ENCODE data around the gene KHDRBS1. TPM values are rescaled to one million over a fixed set of nuclear protein-coding genes. Genes with fewer than 3 reads are reported as not detected.

The KHDRBS1 gene
- total and polyA plus RNA-seq, 9 of the 15 experiments (the other 6 are each of a cell fraction or from before 2014, with no cell fraction given), result 48.4 to 257 (median 114) TPM

DNA sequence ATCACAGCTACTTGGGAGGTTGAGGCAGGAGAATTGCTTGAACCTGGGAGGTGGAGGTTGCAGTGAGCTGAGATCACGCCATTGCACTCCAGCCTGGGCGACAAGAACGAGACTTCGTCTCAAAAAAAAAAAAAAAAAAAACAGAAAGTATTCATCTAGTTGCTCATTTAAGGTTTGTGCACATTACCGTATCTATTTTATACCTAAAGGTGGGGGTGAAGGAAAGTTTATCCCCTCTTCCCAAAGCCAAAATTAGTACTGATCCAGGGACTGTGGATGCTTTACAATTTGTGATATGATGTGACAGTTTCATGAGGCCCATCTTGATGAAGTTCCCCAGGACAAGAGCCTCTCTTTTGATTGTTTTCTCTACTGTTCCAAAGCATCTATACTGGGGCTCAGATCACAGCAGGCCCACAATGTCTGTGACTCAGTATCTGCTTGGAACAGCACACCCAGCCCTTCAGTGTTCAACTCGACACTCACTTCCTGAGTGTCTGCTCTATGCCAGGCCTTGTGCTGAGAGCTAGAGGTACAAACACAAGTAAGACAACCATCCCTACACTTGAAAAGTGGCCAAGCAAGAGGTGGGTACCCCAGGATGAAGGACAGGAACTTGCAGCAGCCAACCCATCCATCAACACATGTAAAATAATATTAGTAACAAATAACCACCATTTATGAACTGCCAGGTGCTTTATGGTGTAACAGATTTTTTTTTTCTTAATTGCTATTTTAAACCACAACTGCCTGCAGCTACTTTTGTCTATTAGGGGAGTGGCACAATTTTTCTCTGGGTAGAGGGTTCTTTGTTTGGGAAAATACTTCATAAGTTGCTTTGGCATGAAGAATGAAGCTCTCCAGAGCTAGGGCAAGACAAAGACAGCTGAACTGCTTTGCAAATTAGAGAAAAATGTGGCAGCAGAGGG is 29.0 kb upstream of the KHDRBS1 start:
- Histone ChIP-seq H3K79me2 (ENCODE audit: control insufficient read depth, insufficient read depth, low read length) (no peaks in the 10 kb centered on the region), H3K9ac (ENCODE audit: insufficient read depth in 1 of 2, low read depth in 2 of 2, low read length in 2 of 2) (no peak overlapping the region), H3K4me2 (ENCODE audit: insufficient read depth, low read length) (no peak overlapping the region), H3K4me1 (replicated peaks in 1 of 2; ENCODE audit: control insufficient read depth in 2 of 2, insufficient read depth in 2 of 2, low read length in 2 of 2) (peaks cover 0 to 4% of the 10 kb centered on the region in 2 experiments; a peak in 2 of 5 replicates), H3K9me3 (replicated peaks; ENCODE audit: control insufficient read depth, insufficient read depth, low read depth, low read length) (no peaks in the 10 kb centered on the region), H3K9me1 (ENCODE audit: control insufficient read depth, insufficient read depth, low read length) (no peaks in the 10 kb centered on the region), H3K27me3 (ENCODE audit: control insufficient read depth in 2 of 2, insufficient read depth in 2 of 2, low read length in 2 of 2) (no peaks in the 10 kb centered on the region), H2AFZ (ENCODE audit: low read depth, low read length) (peak overlapping the region; percentile 20; the same call in 1 of the 2 replicates), H3K36me3 (ENCODE audit: control insufficient read depth, insufficient read depth, low read length) (no peaks in the 10 kb centered on the region), H3K4me3 (no peak overlapping the region), H3K27ac (ENCODE audit: extremely low read depth, low read depth, low read length) (no peak overlapping the region), H4K20me1 (replicated peaks; ENCODE audit: control insufficient read depth, insufficient read depth, low read length) (no peaks in the 10 kb centered on the region)
- ChIA-PET CTCF (ENCODE audit: low intra/inter-chr PET ratio) (interaction anchor here (0.6 kb wide), 1 partner anchor 103 kb away, joined by 3 read pairs; no protein-coding TSS in a partner anchor), POLR2A (interaction anchor here (0.6 to 2.1 kb wide), 5 partner anchors 14 to 606 kb away, joined by 3 to 6 read pairs (median 4); no protein-coding TSS in a partner anchor)
- in situ Hi-C loops (cut with MboI) (no loop called here), intact Hi-C loops (cut with micrococcal nuclease) (no loop called here)
- TF ChIP-seq MCM5 (IDR thresholded peaks at IDR 0.05; ENCODE audit: low read depth) (no peak), ZNF77 (CRISPR knock-in tag; IDR thresholded peaks at IDR 0.05) (no peak), ZBTB43 (CRISPR knock-in tag; IDR thresholded peaks at IDR 0.05) (no peak), GTF2B (IDR thresholded peaks at IDR 0.05; ENCODE audit: extremely low read depth, insufficient read length) (no peak), MTA2 (IDR thresholded peaks at IDR 0.05; ENCODE audit: low read depth) (no peak), TCF3 (CRISPR knock-in tag; IDR thresholded peaks at IDR 0.05) (no peak), GTF2F1 (IDR thresholded peaks at IDR 0.05; ENCODE audit: low read depth, low read length) (no peak)
- TF ChIP-seq, protein P1, sequence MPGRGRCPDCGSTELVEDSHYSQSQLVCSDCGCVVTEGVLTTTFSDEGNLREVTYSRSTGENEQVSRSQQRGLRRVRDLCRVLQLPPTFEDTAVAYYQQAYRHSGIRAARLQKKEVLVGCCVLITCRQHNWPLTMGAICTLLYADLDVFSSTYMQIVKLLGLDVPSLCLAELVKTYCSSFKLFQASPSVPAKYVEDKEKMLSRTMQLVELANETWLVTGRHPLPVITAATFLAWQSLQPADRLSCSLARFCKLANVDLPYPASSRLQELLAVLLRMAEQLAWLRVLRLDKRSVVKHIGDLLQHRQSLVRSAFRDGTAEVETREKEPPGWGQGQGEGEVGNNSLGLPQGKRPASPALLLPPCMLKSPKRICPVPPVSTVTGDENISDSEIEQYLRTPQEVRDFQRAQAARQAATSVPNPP (IDR thresholded peaks at IDR 0.05; ENCODE audit: borderline replicate concordance, insufficient read depth, insufficient read length), result no peak
- TF ChIP-seq, protein P2, sequence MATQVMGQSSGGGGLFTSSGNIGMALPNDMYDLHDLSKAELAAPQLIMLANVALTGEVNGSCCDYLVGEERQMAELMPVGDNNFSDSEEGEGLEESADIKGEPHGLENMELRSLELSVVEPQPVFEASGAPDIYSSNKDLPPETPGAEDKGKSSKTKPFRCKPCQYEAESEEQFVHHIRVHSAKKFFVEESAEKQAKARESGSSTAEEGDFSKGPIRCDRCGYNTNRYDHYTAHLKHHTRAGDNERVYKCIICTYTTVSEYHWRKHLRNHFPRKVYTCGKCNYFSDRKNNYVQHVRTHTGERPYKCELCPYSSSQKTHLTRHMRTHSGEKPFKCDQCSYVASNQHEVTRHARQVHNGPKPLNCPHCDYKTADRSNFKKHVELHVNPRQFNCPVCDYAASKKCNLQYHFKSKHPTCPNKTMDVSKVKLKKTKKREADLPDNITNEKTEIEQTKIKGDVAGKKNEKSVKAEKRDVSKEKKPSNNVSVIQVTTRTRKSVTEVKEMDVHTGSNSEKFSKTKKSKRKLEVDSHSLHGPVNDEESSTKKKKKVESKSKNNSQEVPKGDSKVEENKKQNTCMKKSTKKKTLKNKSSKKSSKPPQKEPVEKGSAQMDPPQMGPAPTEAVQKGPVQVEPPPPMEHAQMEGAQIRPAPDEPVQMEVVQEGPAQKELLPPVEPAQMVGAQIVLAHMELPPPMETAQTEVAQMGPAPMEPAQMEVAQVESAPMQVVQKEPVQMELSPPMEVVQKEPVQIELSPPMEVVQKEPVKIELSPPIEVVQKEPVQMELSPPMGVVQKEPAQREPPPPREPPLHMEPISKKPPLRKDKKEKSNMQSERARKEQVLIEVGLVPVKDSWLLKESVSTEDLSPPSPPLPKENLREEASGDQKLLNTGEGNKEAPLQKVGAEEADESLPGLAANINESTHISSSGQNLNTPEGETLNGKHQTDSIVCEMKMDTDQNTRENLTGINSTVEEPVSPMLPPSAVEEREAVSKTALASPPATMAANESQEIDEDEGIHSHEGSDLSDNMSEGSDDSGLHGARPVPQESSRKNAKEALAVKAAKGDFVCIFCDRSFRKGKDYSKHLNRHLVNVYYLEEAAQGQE (IDR thresholded peaks at IDR 0.05; ENCODE audit: borderline replicate concordance), result no peak
- TF ChIP-seq, protein P2 (CRISPR knock-in tag; IDR thresholded peaks at IDR 0.05; ENCODE audit: low read depth), result no peak
- FAIRE-seq, result no peak
- DNase-seq (ENCODE audit: extremely low read depth in 1 of 4, low spot score in 3 of 4), result no peak
- WGBS (ENCODE audit: insufficient coverage, low coverage, missing lambda C conversion rate), result 31% methylated on average over 2 of the region's 6 CpGs
- 0 out of 3 replicates have a peak, but pooled peaks have one; percentile 13 for ATAC-seq
- no TSS peak for BruUV-seq (replicated peaks)

All from K562 (cell line).